GM23338 (cell line): Measurements from ENCODE around the gene DLK1.

Experiments
- EZH2 ChIP-seq: fragments of 200-600 bp; sonication (generic); IDR thresholded peaks from one replicate; pipeline ENCODE4 v1.8.0; 2017; ENCODE audit warnings: antibody characterized with exemption, mild to moderate bottlenecking, low read depth; ENCODE audit not compliant: unreplicated experiment
- EZH2phosphoT487 ChIP-seq: fragments of 200-600 bp; sonication (generic); IDR thresholded peaks from one replicate; pipeline ENCODE4 v1.8.1; 2018; ENCODE audit warnings: antibody characterized with exemption; ENCODE audit not compliant: unreplicated experiment
- NANOG ChIP-seq: IDR thresholded peaks from 2 replicates; pipeline ENCODE4 v1.6.1; 2016; ENCODE audit warnings: antibody characterized with exemption, borderline replicate concordance
- POLR2AphosphoS5 ChIP-seq: IDR thresholded peaks from 2 replicates; pipeline ENCODE4 v1.6.1; 2016; ENCODE audit warnings: antibody characterized with exemption, low read depth
- REST ChIP-seq: IDR thresholded peaks from one replicate; pipeline ENCODE4 v1.6.1; 2018; ENCODE audit warnings: antibody characterized with exemption; ENCODE audit not compliant: unreplicated experiment
- ZNF331 ChIP-seq: fragments of 250-450 bp; sonication (Bioruptor Pico); IDR thresholded peaks from 2 replicates; pipeline ENCODE4 v1.5.0; 2020; ENCODE audit warnings: low read depth, mild to moderate bottlenecking, moderate library complexity
- TF ChIP-seq, protein P1 (sequence below), 2 experiments: fragments of 200-600 bp in 1 of 2; sonication (generic) in 1 of 2; conservative IDR thresholded peaks; 2 replicates each; pipeline versions ENCODE4 v1.5.1 to v1.6.1; 2016 to 2017; ENCODE audit warnings: antibody characterized with exemption in 2 of 2, low read depth in 2 of 2, mild to moderate bottlenecking in 2 of 2, moderate library complexity in 1 of 2

DNA sequence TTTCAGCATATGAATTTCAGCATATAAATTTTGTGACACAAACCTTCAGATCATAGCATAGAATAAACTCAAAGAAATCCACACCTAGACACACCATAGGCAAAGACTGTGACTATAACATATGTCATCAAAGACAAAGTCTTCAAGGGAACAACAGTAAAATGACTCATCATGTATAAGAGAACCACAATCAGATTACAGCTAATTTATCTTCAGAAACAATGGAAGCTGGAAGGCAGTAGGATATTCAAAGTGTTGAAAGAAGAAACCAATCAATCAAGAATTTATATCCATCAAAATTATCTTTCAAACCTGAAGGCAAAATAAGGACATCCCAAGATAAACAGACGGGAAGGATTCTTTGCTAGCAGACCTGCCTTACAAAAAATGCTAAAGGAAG, 29.0 kb downstream of the DLK1 start:
- TF ChIP-seq, protein P1, sequence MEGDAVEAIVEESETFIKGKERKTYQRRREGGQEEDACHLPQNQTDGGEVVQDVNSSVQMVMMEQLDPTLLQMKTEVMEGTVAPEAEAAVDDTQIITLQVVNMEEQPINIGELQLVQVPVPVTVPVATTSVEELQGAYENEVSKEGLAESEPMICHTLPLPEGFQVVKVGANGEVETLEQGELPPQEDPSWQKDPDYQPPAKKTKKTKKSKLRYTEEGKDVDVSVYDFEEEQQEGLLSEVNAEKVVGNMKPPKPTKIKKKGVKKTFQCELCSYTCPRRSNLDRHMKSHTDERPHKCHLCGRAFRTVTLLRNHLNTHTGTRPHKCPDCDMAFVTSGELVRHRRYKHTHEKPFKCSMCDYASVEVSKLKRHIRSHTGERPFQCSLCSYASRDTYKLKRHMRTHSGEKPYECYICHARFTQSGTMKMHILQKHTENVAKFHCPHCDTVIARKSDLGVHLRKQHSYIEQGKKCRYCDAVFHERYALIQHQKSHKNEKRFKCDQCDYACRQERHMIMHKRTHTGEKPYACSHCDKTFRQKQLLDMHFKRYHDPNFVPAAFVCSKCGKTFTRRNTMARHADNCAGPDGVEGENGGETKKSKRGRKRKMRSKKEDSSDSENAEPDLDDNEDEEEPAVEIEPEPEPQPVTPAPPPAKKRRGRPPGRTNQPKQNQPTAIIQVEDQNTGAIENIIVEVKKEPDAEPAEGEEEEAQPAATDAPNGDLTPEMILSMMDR (conservative IDR thresholded peaks at IDR 0.05; ENCODE audit: low read depth in 2 of 2) = no peak
- no peak for TF ChIP-seq EZH2phosphoT487
- TF ChIP-seq NANOG = no peak
- no peak for TF ChIP-seq POLR2AphosphoS5
- no peak for TF ChIP-seq REST
- TF ChIP-seq EZH2 = no peak
- TF ChIP-seq ZNF331 (CRISPR knock-in tag) = no peak
